SK-N-SH (cell line): ENCODE measurements around the gene LINC00237. TPM values are rescaled to one million over a fixed set of nuclear protein-coding genes. Genes with fewer than 3 reads are reported as not detected.

Source experiments
- CTCF ChIA-PET: fragments of 300-600, 350-600 bp; formaldehyde crosslinking; extraction: SDS; loops from one replicate; lab custom pipeline; 2021; lab: Yijun Ruan, JAX
- POLR2A ChIA-PET: fragments of 350-600 bp; sonication (Branson Sonifier 250); formaldehyde crosslinking; extraction: SDS; loops from one replicate; lab custom pipeline; 2020; ENCODE audit warnings: antibody characterized with exemption, inconsistent platforms; lab: Yijun Ruan, JAX
- DNase-seq: peaks from one replicate; pipeline ENCODE4 v3.0.0; 2012
- H2AFZ ChIP-seq: fragments of 200-600 bp; sonication (generic); 2 replicates; pipeline ENCODE4 v1.8.1; 2016; ENCODE audit warnings: antibody characterized with exemption, mild to moderate bottlenecking, low read depth
- H3F3A ChIP-seq: fragments of 200-600 bp; sonication (generic); replicated peaks from 2 replicates; pipeline ENCODE3; 2016; ENCODE audit warnings: antibody characterized with exemption, mild to moderate bottlenecking; ENCODE audit not compliant: insufficient read depth
- H3K27ac ChIP-seq, 2 experiments: fragments of 200-500 bp in 1 of 2; fragments of 200-600 bp in 1 of 2; sonication (Bioruptor generic) in 1 of 2; sonication (generic), shearing (Covaris generic) in 1 of 2; 2 replicates each; pipeline versions ENCODE4 v1.5.1 to v1.6.1; 2014 to 2016; ENCODE audit warnings: low read depth in 2 of 2, inconsistent platforms in 1 of 2, low read length in 1 of 2, mild to moderate bottlenecking in 1 of 2, mixed read lengths in 1 of 2
- H3K27me3 ChIP-seq: fragments of 200-600 bp; sonication (generic), shearing (Covaris generic); 2 replicates; pipeline ENCODE4 v1.6.1; 2016; ENCODE audit warnings: mixed run types; ENCODE audit not compliant: insufficient read depth
- H3K36me3 ChIP-seq, 2 experiments: fragments of 200-500 bp in 1 of 2; fragments of 200-600 bp in 1 of 2; sonication (Bioruptor generic) in 1 of 2; sonication (generic) in 1 of 2; replicated peaks in 1 of 2; 2 replicates each; pipeline versions ENCODE3 to v1.5.1; 2014 to 2016; ENCODE audit warnings: low read length in 1 of 2, mild to moderate bottlenecking in 1 of 2; ENCODE audit not compliant: insufficient read depth in 2 of 2, control insufficient read depth in 1 of 2
- H3K4me1 ChIP-seq, 2 experiments: fragments of 200-500 bp in 1 of 2; fragments of 200-600 bp in 1 of 2; sonication (Bioruptor generic) in 1 of 2; sonication (generic), shearing (Covaris generic) in 1 of 2; 2 replicates each; pipeline versions ENCODE4 v1.5.1 to v1.6.1; 2014 to 2016; ENCODE audit warnings: low read depth in 1 of 2, low read length in 1 of 2, mixed run types in 1 of 2; ENCODE audit not compliant: insufficient read depth in 2 of 2, control insufficient read depth in 1 of 2
- H3K4me2 ChIP-seq: fragments of 200-600 bp; sonication (generic), shearing (Covaris generic); 2 replicates; pipeline ENCODE4 v1.6.1; 2017; ENCODE audit warnings: mixed run types
- H3K4me3 ChIP-seq, 2 experiments: fragments of 200-500 bp in 1 of 2; fragments of 200-600 bp in 1 of 2; sonication (Bioruptor generic) in 1 of 2; sonication (generic), shearing (Covaris generic) in 1 of 2; 2 replicates each; pipeline versions ENCODE4 v1.5.1 to v1.8.1; 2014 to 2016; ENCODE audit warnings: low read depth in 2 of 2, inconsistent platforms in 1 of 2, low read length in 1 of 2, mild to moderate bottlenecking in 1 of 2, mixed read lengths in 1 of 2, moderate library complexity in 1 of 2
- H3K79me2 ChIP-seq: fragments of 200-600 bp; sonication (generic); 2 replicates; pipeline ENCODE4 v1.8.1; 2017; ENCODE audit warnings: mild to moderate bottlenecking; ENCODE audit not compliant: insufficient read depth
- H3K9ac ChIP-seq: fragments of 200-600 bp; sonication (generic); 2 replicates; pipeline ENCODE4 v1.6.1; 2017; ENCODE audit warnings: mixed run types
- H3K9me2 ChIP-seq: fragments of 200-600 bp; sonication (generic); 2 replicates; pipeline ENCODE4 v1.6.1; 2017; ENCODE audit warnings: mixed run types
- H3K9me3 ChIP-seq: fragments of 200-600 bp; sonication (generic); 2 replicates; pipeline ENCODE4 v1.6.1; 2017; ENCODE audit warnings: mixed run types, mild to moderate bottlenecking, moderate library complexity
- H4K20me1 ChIP-seq: fragments of 200-600 bp; sonication (generic); 2 replicates; pipeline ENCODE4 v1.6.1; 2017; ENCODE audit warnings: mild to moderate bottlenecking, mixed run types; ENCODE audit not compliant: insufficient read depth
- CTCF ChIP-seq: fragments of 200-600 bp; sonication (generic); IDR thresholded peaks from 2 replicates; pipeline ENCODE4 v1.6.1; 2017; ENCODE audit warnings: antibody characterized with exemption, mild to moderate bottlenecking, moderate library complexity
- EP300 ChIP-seq, 2 experiments: IDR thresholded peaks; 2 replicates each; pipeline versions ENCODE4 v1.4.0 to v1.6.1; 2012; ENCODE audit warnings: borderline replicate concordance in 1 of 2, low read depth in 1 of 2, low read length in 1 of 2
- FOSL2 ChIP-seq: IDR thresholded peaks from 2 replicates; pipeline ENCODE4 v1.4.0; 2012; ENCODE audit warnings: low read depth, mild to moderate bottlenecking, moderate library complexity, borderline replicate concordance
- GABPA ChIP-seq: IDR thresholded peaks from 2 replicates; pipeline ENCODE4 v1.4.0; 2012; ENCODE audit warnings: low read depth, mild to moderate bottlenecking
- GATA2 ChIP-seq: sonication (generic); formaldehyde crosslinking; IDR thresholded peaks from 2 replicates; pipeline ENCODE4 v1.5.0; 2020; ENCODE audit warnings: mild to moderate bottlenecking, missing genetic modification reagents
- IRF3 ChIP-seq: fragments of 150-350 bp; IDR thresholded peaks from 2 replicates; pipeline ENCODE4 v1.6.1; 2016; ENCODE audit warnings: mild to moderate bottlenecking, low read depth, low read length
- JUND ChIP-seq: IDR thresholded peaks from 2 replicates; pipeline ENCODE4 v1.4.0; 2012
- MXI1 ChIP-seq: IDR thresholded peaks from 2 replicates; pipeline ENCODE4 v1.6.1; 2012; ENCODE audit warnings: mild to moderate bottlenecking, low read depth, low read length, improper control_type of control experiment
- NRF1 ChIP-seq: IDR thresholded peaks from 2 replicates; pipeline ENCODE4 v1.6.1; 2012; ENCODE audit warnings: low read depth, mild to moderate bottlenecking, low read length
- POLR2AphosphoS5 ChIP-seq: IDR thresholded peaks from 2 replicates; pipeline ENCODE4 v1.6.1; 2012; ENCODE audit warnings: low read depth, low read length
- SIN3A ChIP-seq: IDR thresholded peaks from 2 replicates; pipeline ENCODE4 v1.6.1; 2012; ENCODE audit warnings: low read depth, mild to moderate bottlenecking, low read length, moderate library complexity, borderline replicate concordance
- TEAD4 ChIP-seq: IDR thresholded peaks from 2 replicates; pipeline ENCODE4 v1.4.0; 2012; ENCODE audit warnings: mild to moderate bottlenecking, borderline replicate concordance; ENCODE audit not compliant: insufficient read depth
- WGBS: methylation state at CpG from one replicate; pipeline ENCODE4 v1.1.6; 2017; ENCODE audit warnings: low lambda C conversion rate; 5-methylcytosine and 5-hydroxymethylcytosine counted together
- polyA plus RNA-seq, 3 experiments: library from polyadenylated mRNA; depleted of rRNA; stranded (reverse); fragments of >200 nt; gene quantifications; 2 replicates each; pipeline ENCODE4 v1.2.3, GENCODE V29; 2012
- TF ChIP-seq, protein P1 (sequence below): IDR thresholded peaks from 2 replicates; pipeline ENCODE4 v1.4.0; 2012; ENCODE audit warnings: low read depth, borderline replicate concordance
- TF ChIP-seq, protein P2 (sequence below): fragments of 150-350 bp; IDR thresholded peaks from 2 replicates; pipeline ENCODE4 v1.6.1; 2017; ENCODE audit warnings: antibody characterized with exemption, low read length, low read depth, borderline replicate concordance

The LINC00237 gene
- polyA plus RNA-seq, 1 of the 3 experiments (the other 2 are of a cell fraction) = not detected

DNA sequence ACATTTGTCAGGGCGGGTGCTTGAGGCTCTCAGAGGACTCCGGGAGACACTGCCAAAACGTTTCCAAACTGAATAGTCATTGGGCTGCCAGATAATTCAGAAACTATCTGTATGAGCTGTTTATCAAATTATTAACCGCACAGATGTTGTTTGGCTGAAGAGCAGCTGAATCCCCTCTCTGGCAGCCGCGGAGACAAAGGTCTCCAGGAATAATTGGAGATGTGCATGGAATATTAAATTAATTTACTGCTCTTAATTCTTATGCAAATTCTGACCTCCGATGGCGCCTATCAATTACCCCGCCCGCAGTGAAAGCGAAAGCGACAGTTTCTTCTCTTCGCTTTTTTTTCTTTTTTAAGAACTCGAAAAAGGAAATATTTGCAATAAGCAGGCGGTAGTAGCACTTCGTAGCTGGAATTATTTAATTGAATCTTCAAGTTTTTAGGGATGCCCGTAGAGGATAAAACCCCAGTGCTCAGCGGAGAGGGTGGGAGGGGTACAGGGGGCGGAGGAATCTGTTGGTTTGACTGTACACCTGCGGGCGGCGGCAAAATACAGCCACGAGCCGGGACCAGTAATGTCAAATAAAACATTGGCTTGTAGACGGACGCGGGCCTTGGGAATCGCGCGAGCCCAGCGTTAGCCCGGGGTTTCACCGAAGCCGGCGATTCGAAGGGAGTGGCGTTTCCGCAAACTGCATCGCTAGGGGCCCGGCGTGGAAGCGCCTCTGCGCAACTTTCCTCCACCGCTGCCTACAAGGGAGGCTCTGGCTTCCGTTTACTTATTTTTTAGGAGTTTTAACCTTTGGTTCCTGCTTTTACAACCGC is 6.2 kb downstream of the LINC00237 start (continued):
- TF ChIP-seq IRF3 = no peak
- no peak for TF ChIP-seq FOSL2

GRCh38 chr20:21096321-21097043 is 9.7 kb downstream of the LINC00237 start:
- no peaks in the 10 kb centered on the region for H4K20me1 ChIP-seq
- H3K27me3 ChIP-seq = peaks cover 49% of the 10 kb centered on the region
- H3K4me3 ChIP-seq = peak overlapping the region in 1 of 2 experiments; percentile 29; a peak in 1 of 4 replicates
- H3K9me2 ChIP-seq = no peaks in the 10 kb centered on the region
- no peak overlapping the region for H3K4me2 ChIP-seq
- H3K79me2 ChIP-seq = no peaks in the 10 kb centered on the region
- no peak for TF ChIP-seq FOSL2
- TF ChIP-seq SIN3A = no peak
- TF ChIP-seq MXI1 = no peak
- TF ChIP-seq, protein P1, sequence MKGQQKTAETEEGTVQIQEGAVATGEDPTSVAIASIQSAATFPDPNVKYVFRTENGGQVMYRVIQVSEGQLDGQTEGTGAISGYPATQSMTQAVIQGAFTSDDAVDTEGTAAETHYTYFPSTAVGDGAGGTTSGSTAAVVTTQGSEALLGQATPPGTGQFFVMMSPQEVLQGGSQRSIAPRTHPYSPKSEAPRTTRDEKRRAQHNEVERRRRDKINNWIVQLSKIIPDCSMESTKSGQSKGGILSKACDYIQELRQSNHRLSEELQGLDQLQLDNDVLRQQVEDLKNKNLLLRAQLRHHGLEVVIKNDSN = peak; percentile 89
- no peak for TF ChIP-seq GABPA
- TF ChIP-seq CTCF = no peak
- H3K27ac ChIP-seq = no peak overlapping the region
- H3F3A ChIP-seq = no peaks in the 10 kb centered on the region
- CTCF ChIA-PET = interaction anchor here (0.6 to 1.3 kb wide), 2 partner anchors 21 to 119 kb away, joined by 4 to 5 read pairs; no protein-coding TSS in a partner anchor
- H3K36me3 ChIP-seq = no peaks in the 10 kb centered on the region
- H2AFZ ChIP-seq = no peak overlapping the region
- peak; percentile 26 for DNase-seq
- H3K9me3 ChIP-seq = no peaks in the 10 kb centered on the region
- 9% methylated on average over 9 of the region's 10 CpGs for WGBS
- no peak overlapping the region for H3K9ac ChIP-seq
- H3K4me1 ChIP-seq = peaks cover 0 to 15% of the 10 kb centered on the region in 2 experiments; a peak in 1 of 4 replicates
- POLR2A ChIA-PET = no interaction called here

DNA sequence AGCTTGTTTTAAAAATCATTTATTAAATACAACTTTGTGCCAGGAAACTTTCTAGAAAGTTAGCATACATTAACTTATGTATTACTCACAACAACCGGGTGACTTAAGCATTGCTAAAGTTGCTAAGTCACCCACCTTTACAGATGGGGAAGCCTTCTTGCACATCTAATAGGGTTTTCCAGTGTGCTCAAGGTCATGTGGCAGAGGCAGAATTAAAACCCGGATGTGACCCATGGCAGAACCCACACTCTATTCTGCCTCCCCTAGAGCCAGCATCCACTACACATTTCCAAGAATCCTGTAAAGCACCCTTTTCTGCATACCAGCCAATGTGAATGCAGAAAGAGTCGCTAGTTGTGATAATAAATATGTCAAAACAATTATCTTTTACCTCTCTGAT is 13.4 kb downstream of the LINC00237 start:
- no peak overlapping the region for H2AFZ ChIP-seq
- ChIA-PET CTCF (no interaction called here), POLR2A (no interaction called here)
- no peaks in the 10 kb centered on the region for H3K79me2 ChIP-seq
- no peak for DNase-seq
- no peaks in the 10 kb centered on the region for H3F3A ChIP-seq
- H3K9me3 ChIP-seq = no peaks in the 10 kb centered on the region
- H3K4me2 ChIP-seq = no peak overlapping the region
- H4K20me1 ChIP-seq = no peaks in the 10 kb centered on the region
- H3K9ac ChIP-seq = no peak overlapping the region
- H3K4me3 ChIP-seq = no peak overlapping the region
- H3K36me3 ChIP-seq = no peaks in the 10 kb centered on the region
- peaks cover 28% of the 10 kb centered on the region; the same call in 1 of the 2 replicates for H3K27me3 ChIP-seq
- no peaks in the 10 kb centered on the region for H3K9me2 ChIP-seq
- 14% methylated on average over 3 of the region's 3 CpGs for WGBS
- no peak overlapping the region for H3K27ac ChIP-seq
- H3K4me1 ChIP-seq = no peaks in the 10 kb centered on the region; a peak in 1 of 4 replicates
- TF ChIP-seq, protein P2, sequence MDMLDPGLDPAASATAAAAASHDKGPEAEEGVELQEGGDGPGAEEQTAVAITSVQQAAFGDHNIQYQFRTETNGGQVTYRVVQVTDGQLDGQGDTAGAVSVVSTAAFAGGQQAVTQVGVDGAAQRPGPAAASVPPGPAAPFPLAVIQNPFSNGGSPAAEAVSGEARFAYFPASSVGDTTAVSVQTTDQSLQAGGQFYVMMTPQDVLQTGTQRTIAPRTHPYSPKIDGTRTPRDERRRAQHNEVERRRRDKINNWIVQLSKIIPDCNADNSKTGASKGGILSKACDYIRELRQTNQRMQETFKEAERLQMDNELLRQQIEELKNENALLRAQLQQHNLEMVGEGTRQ = no peak
- TF ChIP-seq GABPA = no peak
- no peak for TF ChIP-seq IRF3
- TF ChIP-seq GATA2 = no peak
- no peak for TF ChIP-seq NRF1
- TF ChIP-seq MXI1 = no peak
- no peak for TF ChIP-seq POLR2AphosphoS5
- no peak for TF ChIP-seq SIN3A
- no peak for TF ChIP-seq JUND
- no peak for TF ChIP-seq EP300 (IDR thresholded peaks at IDR 0.05; ENCODE audit: borderline replicate concordance in 1 of 2, low read depth in 1 of 2, low read length in 1 of 2)
- no peak for TF ChIP-seq TEAD4
